K562 (cell line): ENCODE measurements around the gene AKAP3. TPM values are rescaled to one million over a fixed set of nuclear protein-coding genes. Genes with fewer than 3 reads are reported as not detected.
A peak's percentile ranks its signal among the peaks of the same experiment; 100 is the strongest.

Experiments used
- CHD1 ChIP-seq: fragments of 200-600 bp; sonication (generic); IDR thresholded peaks from one replicate; pipeline ENCODE4 v1.6.1; 2012; ENCODE audit warnings: mild to moderate bottlenecking, moderate library complexity, low read length, inconsistent platforms
- GTF2E2 ChIP-seq: fragments of 200-800 bp; sonication (Bioruptor generic); IDR thresholded peaks from 2 replicates; pipeline ENCODE4 v1.6.1; 2016; ENCODE audit warnings: missing genetic modification characterization, missing compliant biosample characterization
- HCFC1 ChIP-seq: IDR thresholded peaks from 2 replicates; pipeline ENCODE4 v1.6.1; 2012; ENCODE audit warnings: low read depth, low read length, improper control_type of control experiment
- MXI1 ChIP-seq: IDR thresholded peaks from 2 replicates; pipeline ENCODE4 v1.6.1; 2011; ENCODE audit warnings: low read depth, mild to moderate bottlenecking, improper control_type of control experiment, low read length
- MYC ChIP-seq, 2 experiments: fragments of 250-450 bp in 1 of 2; sonication (Bioruptor Pico) in 1 of 2; IDR thresholded peaks; 2 replicates each; pipeline versions ENCODE4 v1.5.1 to v1.6.1; 2012 to 2021; ENCODE audit warnings: low read depth in 2 of 2, borderline replicate concordance in 1 of 2, improper control_type of control experiment in 1 of 2, low read length in 1 of 2, mild to moderate bottlenecking in 1 of 2, moderate library complexity in 1 of 2
- PRDM10 ChIP-seq: fragments of 450-650 bp; IDR thresholded peaks from 2 replicates; pipeline ENCODE4 v1.6.1; 2018; ENCODE audit not compliant: partially characterized antibody
- ZMIZ1 ChIP-seq, 2 experiments: fragments of 150-350 bp in 1 of 2; IDR thresholded peaks; 2 replicates each; pipeline ENCODE4 v1.6.1; 2012 to 2016; ENCODE audit warnings: low read depth in 2 of 2, low read length in 2 of 2, mild to moderate bottlenecking in 1 of 2, moderate library complexity in 1 of 2
- ZNF143 ChIP-seq: sonication (generic); formaldehyde crosslinking; IDR thresholded peaks from 2 replicates; pipeline ENCODE4 v1.9.0; 2022; ENCODE audit warnings: mild to moderate bottlenecking, missing genetic modification reagents
- ZNF407 ChIP-seq: fragments of 450-650 bp; IDR thresholded peaks from 2 replicates; pipeline ENCODE4 v1.6.1; 2016; ENCODE audit warnings: low read depth
- polyA plus RNA-seq, 8 experiments: library from polyadenylated mRNA; depleted of rRNA in 4 of 8; stranded (reverse) in 5 of 8; unstranded in 3 of 8; fragments of >200 nt; fragmentation: Nextera tagmentation in 2 of 8; fragmentation: Illumina TruSeq in 1 of 8; extraction: Ambion mirVana in 2 of 8; extraction: Trizol in 1 of 8; gene quantifications; 2 replicates each; pipeline versions ENCODE4 v1.2.1 to v1.2.3, GENCODE V29; 2011 to 2014; ENCODE audit warnings: inconsistent platforms in 1 of 8, missing spikeins in 1 of 8
- total RNA-seq, 7 experiments: library from RNA; depleted of rRNA in 6 of 7; stranded (reverse); fragments of >200 nt in 6 of 7; fragmentation: Illumina TruSeq in 2 of 7; extraction: Trizol in 2 of 7; gene quantifications; 2 replicates each; pipeline versions ENCODE4 v1.2.1 to v1.2.3, GENCODE V29; 2011 to 2021; ENCODE audit warnings: low replicate concordance in 1 of 7

The AKAP3 gene
- total and polyA plus RNA-seq, 9 of the 15 experiments (the other 6 are each of a cell fraction or from before 2014, with no cell fraction given), result 0.17 to 2.8 (median 0.43) TPM

- TF ChIP-seq ZMIZ1 (IDR thresholded peaks at IDR 0.05; ENCODE audit: low read depth in 2 of 2, low read length in 2 of 2), result 0 out of 4 replicates have a peak, but pooled peaks of 1 of the 2 experiments have one; percentile 19
- peak; percentile 79 for TF ChIP-seq ZNF143 (CRISPR knock-in tag)
- 0 out of 2 replicates have a peak, but pooled peaks have one; percentile 19 for TF ChIP-seq MXI1
- TF ChIP-seq GTF2E2 (tag), result peak; percentile 85
- peak; percentile 68 for TF ChIP-seq HCFC1
- TF ChIP-seq PRDM10, result peak; percentile 94
- TF ChIP-seq CHD1, result no peak
- TF ChIP-seq MYC (IDR thresholded peaks at IDR 0.05; ENCODE audit: low read depth, low read length), result peak; percentile 48; the same call in 1 of the 2 replicates
- TF ChIP-seq MYC (CRISPR knock-in tag; IDR thresholded peaks at IDR 0.05; ENCODE audit: borderline replicate concordance, low read depth), result no peak
- peak; percentile 94 for TF ChIP-seq ZNF407
These were observed at the start of gene AKAP3, which contains the start of gene NDUFA9 (continued) for GRCh38 chr12:4648501-4649357.
